Measurements from ENCODE around the gene KMT2C.

The KMT2C gene

GRCh38 chr7:152142976-152143595 is 292.7 kb downstream of the KMT2C start:
- no peak for DNase-seq (ENCODE audit: low spot score)

GRCh38 chr7:152140560-152140959 is 295.2 kb downstream of the KMT2C start:
- no peak for DNase-seq (ENCODE audit: low spot score)

GRCh38 chr7:152140067-152140466 is 295.7 kb downstream of the KMT2C start:
- DNase-seq (ENCODE audit: low spot score): no peak

GRCh38 chr7:152137476-152138025 is 298.3 kb downstream of the KMT2C start:
- no peak for DNase-seq (ENCODE audit: low spot score)

GRCh38 chr7:152136686-152137085 is 299.1 kb downstream of the KMT2C start:
- no peak for DNase-seq (ENCODE audit: low spot score)

GRCh38 chr7:152133804-152134203 is 302.0 kb downstream of the KMT2C start:
- DNase-seq (ENCODE audit: low spot score): no peak

- no peak for DNase-seq (ENCODE audit: low spot score)
These were observed 303.0 kb downstream of the KMT2C start for GRCh38 chr7:152132812-152133211.

- DNase-seq (ENCODE audit: low spot score): no peak
These were observed 303.8 kb downstream of the KMT2C start for GRCh38 chr7:152131981-152132494.

- no peak for DNase-seq (ENCODE audit: low spot score)
These were observed 304.9 kb downstream of the KMT2C start for GRCh38 chr7:152130658-152131590.

- no peak for DNase-seq (ENCODE audit: low spot score)
These were observed 306.1 kb downstream of the KMT2C start for GRCh38 chr7:152129682-152130081.

- DNase-seq (ENCODE audit: low spot score): no peak
These were observed 306.9 kb downstream of the KMT2C start for GRCh38 chr7:152128741-152129461.

GRCh38 chr7:152128252-152128651 is 307.6 kb downstream of the KMT2C start:
- DNase-seq (ENCODE audit: low spot score): no peak

- no peak for DNase-seq (ENCODE audit: low spot score)
These were observed 308.6 kb downstream of the KMT2C start for GRCh38 chr7:152127229-152127628.

- no peak for DNase-seq (ENCODE audit: low spot score)
These were observed 309.1 kb downstream of the KMT2C start for GRCh38 chr7:152126741-152127140.

- DNase-seq (ENCODE audit: low spot score): no peak
These were observed 313.3 kb downstream of the KMT2C start for GRCh38 chr7:152122540-152122939.

GRCh38 chr7:152121432-152121831 is 314.4 kb downstream of the KMT2C start:
- DNase-seq (ENCODE audit: low spot score): no peak

GRCh38 chr7:152120776-152121175 is 315.0 kb downstream of the KMT2C start:
- no peak for DNase-seq (ENCODE audit: low spot score)

- no peak for DNase-seq (ENCODE audit: low spot score)
These were observed 315.6 kb downstream of the KMT2C start for GRCh38 chr7:152120210-152120609.

- no peak for DNase-seq (ENCODE audit: low spot score)
These were observed 318.4 kb downstream of the KMT2C start for GRCh38 chr7:152117356-152117755.

GRCh38 chr7:152115021-152115718 is 320.6 kb downstream of the KMT2C start:
- no peak for DNase-seq (ENCODE audit: low spot score)

- DNase-seq (ENCODE audit: low spot score): no peak
These were observed 323.0 kb downstream of the KMT2C start for GRCh38 chr7:152112829-152113228.

GRCh38 chr7:152108359-152108758 is 327.4 kb downstream of the KMT2C start:
- DNase-seq (ENCODE audit: low spot score): no peak
